GM12872 (cell line): ENCODE data around the gene MIR17HG.

ENCODE experiments used
- CTCF ChIP-seq: IDR thresholded peaks from 3 replicates; pipeline ENCODE4 v1.5.1; 2011; ENCODE audit warnings: low read depth, mild to moderate bottlenecking, low read length, moderate library complexity; ENCODE audit not compliant: insufficient read depth

The MIR17HG gene

GRCh38 chr13:91323349-91323748 is 24.1 kb upstream of the MIR17HG start:
- TF ChIP-seq CTCF: no peak

- no peak for TF ChIP-seq CTCF
Observed at GRCh38 chr13:91326146-91326545, 21.3 kb upstream of the MIR17HG start.

- no peak for TF ChIP-seq CTCF
Observed at GRCh38 chr13:91328726-91329125, 18.8 kb upstream of the MIR17HG start.

- no peak for TF ChIP-seq CTCF
Observed at GRCh38 chr13:91329733-91330132, 17.8 kb upstream of the MIR17HG start.

- no peak for TF ChIP-seq CTCF
Observed at GRCh38 chr13:91331047-91331915, 16.2 kb upstream of the MIR17HG start.

- TF ChIP-seq CTCF: no peak
Observed at GRCh38 chr13:91346062-91346461, 1.4 kb upstream of the MIR17HG start.

- TF ChIP-seq CTCF: no peak
Observed at GRCh38 chr13:91346850-91347201, 661 bp upstream of the MIR17HG start.
